HCT116 (cell line): Measurements from ENCODE around the gene LPCAT2. TPM values are rescaled to one million over a fixed set of nuclear protein-coding genes. Genes with fewer than 3 reads are reported as not detected.

Experiments used
- ATAC-seq: fragments of 200-7000 bp; cut with Tn5 transposase; 2 replicates; pipeline ENCODE4 v1.9.1; 2020; ENCODE audit warnings: mild to moderate bottlenecking, moderate library complexity
- BruUV-seq: library from RNA; stranded (reverse); fragments of 400-500 nt; replicated peaks from 2 replicates; lab custom pipeline; 2021; lab: Mats Ljungman, UMichigan
- CTCF ChIA-PET: fragments of 300-600 bp; sonication (Branson Sonifier 250); formaldehyde crosslinking; loops from one replicate; lab custom pipeline; 2021; ENCODE audit warnings: antibody characterized with exemption; lab: Charles Lee
- POLR2A ChIA-PET: fragments of 300-600, 350-600 bp; sonication (Branson Sonifier 250); formaldehyde crosslinking; loops from one replicate; lab custom pipeline; 2021; ENCODE audit warnings: antibody characterized with exemption; lab: Charles Lee
- RAD21 ChIA-PET, 2 experiments: fragments of 300-600 bp; sonication (Branson Sonifier 250); formaldehyde crosslinking; loops; one replicate each; lab custom pipeline; 2023; ENCODE audit warnings: low total read pairs in 2 of 2; ENCODE audit not compliant: uncharacterized antibody in 2 of 2, unreplicated experiment in 2 of 2, low non-redundant PET in 1 of 2; lab: Charles Lee
- DNase-seq: peaks from one replicate; pipeline ENCODE4 v3.0.0-alpha.2; 2010; ENCODE audit warnings: low read depth, low spot score
- H2AFZ ChIP-seq: fragments of 200-600 bp; shearing (Covaris generic), sonication (generic); 2 replicates; pipeline ENCODE4 v1.6.1; 2017; ENCODE audit warnings: low read depth, mixed run types, mixed read lengths, antibody characterized with exemption, low read length; ENCODE audit not compliant: poor library complexity, severe bottlenecking
- H3K27ac ChIP-seq: 2 replicates; pipeline ENCODE4 v1.5.1; 2012; ENCODE audit warnings: low read depth, low read length
- H3K27me3 ChIP-seq: fragments of 200-600 bp; sonication (generic); 2 replicates; pipeline ENCODE4 v1.6.1; 2016; ENCODE audit warnings: mixed run types, low read length, mixed read lengths; ENCODE audit not compliant: insufficient read depth
- H3K36me3 ChIP-seq, 2 experiments: fragments of 200-500 bp in 1 of 2; fragments of 200-600 bp in 1 of 2; sonication (Bioruptor generic) in 1 of 2; sonication (generic) in 1 of 2; 2 replicates each; pipeline versions ENCODE4 v1.5.1 to v1.6.1; 2014 to 2016; ENCODE audit warnings: low read length in 2 of 2, inconsistent platforms in 1 of 2, mixed read lengths in 1 of 2, mixed run types in 1 of 2; ENCODE audit not compliant: insufficient read depth in 2 of 2, control insufficient read depth in 1 of 2
- H3K4me1 ChIP-seq, 2 experiments: fragments of 200-600 bp in 1 of 2; sonication (generic) in 1 of 2; 2 replicates each; pipeline versions ENCODE4 v1.5.1 to v1.6.1; 2012 to 2017; ENCODE audit warnings: low read length in 2 of 2, inconsistent platforms in 1 of 2, mild to moderate bottlenecking in 1 of 2, mixed read lengths in 1 of 2, mixed run types in 1 of 2, moderate library complexity in 1 of 2; ENCODE audit not compliant: insufficient read depth in 2 of 2, control insufficient read depth in 1 of 2
- H3K4me2 ChIP-seq: fragments of 200-600 bp; sonication (generic); 2 replicates; pipeline ENCODE4 v1.6.1; 2017; ENCODE audit warnings: mixed run types, low read length, mixed read lengths
- H3K4me3 ChIP-seq, 2 experiments: fragments of 200-600 bp in 1 of 2; sonication (generic) in 1 of 2; replicated peaks in 1 of 2; 2 replicates each; pipeline ENCODE4 v1.5.1; 2011 to 2016; ENCODE audit warnings: low read length in 2 of 2, control low read depth in 1 of 2, low read depth in 1 of 2, mild to moderate bottlenecking in 1 of 2, mixed read lengths in 1 of 2, mixed run types in 1 of 2
- H3K79me2 ChIP-seq: fragments of 200-600 bp; sonication (generic); 2 replicates; pipeline ENCODE4 v1.6.1; 2017; ENCODE audit warnings: mild to moderate bottlenecking, mixed run types, low read length, moderate library complexity, mixed read lengths; ENCODE audit not compliant: insufficient read depth
- H3K9ac ChIP-seq: fragments of 200-600 bp; sonication (generic); 2 replicates; pipeline ENCODE4 v1.6.1; 2016; ENCODE audit warnings: low read length, mixed read lengths
- H3K9me2 ChIP-seq: fragments of 200-600 bp; sonication (generic), shearing (Covaris generic); 2 replicates; pipeline ENCODE4 v1.6.1; 2017; ENCODE audit warnings: mixed run types, mild to moderate bottlenecking, moderate library complexity; ENCODE audit not compliant: insufficient read depth
- H3K9me3 ChIP-seq, 2 experiments: fragments of 200-500 bp in 1 of 2; fragments of 200-600 bp in 1 of 2; sonication (Bioruptor generic) in 1 of 2; sonication (generic) in 1 of 2; 2 replicates each; pipeline ENCODE4 v1.6.1; 2014 to 2017; ENCODE audit warnings: low read length in 2 of 2, mixed read lengths in 2 of 2, inconsistent platforms in 1 of 2, low read depth in 1 of 2, mild to moderate bottlenecking in 1 of 2, mixed run types in 1 of 2, moderate library complexity in 1 of 2; ENCODE audit not compliant: control insufficient read depth in 1 of 2, insufficient read depth in 1 of 2
- H4K20me1 ChIP-seq: fragments of 200-600 bp; sonication (generic), shearing (Covaris generic); 2 replicates; pipeline ENCODE4 v1.6.1; 2017; ENCODE audit warnings: mixed run types, mild to moderate bottlenecking, moderate library complexity; ENCODE audit not compliant: insufficient read depth
- CTCF ChIP-seq, 3 experiments: fragments of 200-600 bp in 1 of 3; sonication (generic) in 1 of 3; IDR thresholded peaks in 2 of 3; conservative IDR thresholded peaks in 1 of 3; 2 replicates each; pipeline ENCODE4 v1.5.1; 2012 to 2017; ENCODE audit warnings: low read depth in 2 of 3, low read length in 2 of 3, antibody characterized with exemption in 1 of 3, borderline replicate concordance in 1 of 3, control low read depth in 1 of 3, mild to moderate bottlenecking in 1 of 3, mixed read lengths in 1 of 3, mixed run types in 1 of 3, moderate library complexity in 1 of 3; ENCODE audit not compliant: insufficient read depth in 1 of 3
- FOSL1 ChIP-seq: IDR thresholded peaks from 2 replicates; pipeline ENCODE4 v1.6.1; 2012; ENCODE audit warnings: low read depth
- MAX ChIP-seq: IDR thresholded peaks from 2 replicates; pipeline ENCODE4 v1.6.1; 2012
- POLR2AphosphoS5 ChIP-seq: IDR thresholded peaks from 2 replicates; pipeline ENCODE4 v1.6.1; 2011; ENCODE audit warnings: mild to moderate bottlenecking, low read depth, low read length, moderate library complexity
- RAD21 ChIP-seq: IDR thresholded peaks from 2 replicates; pipeline ENCODE4 v1.6.1; 2012; ENCODE audit warnings: low read depth, mild to moderate bottlenecking
- SRF ChIP-seq: IDR thresholded peaks from 2 replicates; pipeline ENCODE4 v1.6.1; 2012; ENCODE audit warnings: low read depth
- ZBTB33 ChIP-seq: IDR thresholded peaks from 2 replicates; pipeline ENCODE4 v1.6.1; 2011; ENCODE audit warnings: mild to moderate bottlenecking, low read length, moderate library complexity; ENCODE audit not compliant: insufficient replicate concordance; ENCODE audit errors: extremely low read depth
- ZNF274 ChIP-seq: fragments of 200-500 bp; sonication (Bioruptor generic); IDR thresholded peaks from 2 replicates; pipeline ENCODE4 v1.6.1; 2014; ENCODE audit warnings: mild to moderate bottlenecking, low read depth, low read length, inconsistent platforms
- intact Hi-C: fragments of 100-400 bp; cut with micrococcal nuclease; formaldehyde crosslinking; loops from 2 replicates; pipeline ENCODE4 v1.10.0; 2022
- total RNA-seq: library from RNA; stranded (reverse); gene quantifications from one replicate; pipeline ENCODE4 v1.2.1, GENCODE V29; 2021; ENCODE audit not compliant: unreplicated experiment

LPCAT2 gene
- total RNA-seq, 1 experiment from 2014 or later: 13.1 TPM

GRCh38 chr16:55494994-55495421 is 13.9 kb upstream of the LPCAT2 start:
- ChIA-PET POLR2A (interaction anchor here (1.3 kb wide), 1 partner anchor 24 kb away, joined by 3 read pairs; no protein-coding TSS in a partner anchor), RAD21 (interaction anchor here in 1 of 2 experiments (0.7 kb wide), 1 partner anchor 207 kb away, joined by 3 read pairs; no protein-coding TSS in a partner anchor)
- Histone ChIP-seq H3K9ac (no peak overlapping the region), H3K4me2 (no peak overlapping the region), H2AFZ (no peak overlapping the region), H3K9me2 (no peaks in the 10 kb centered on the region), H3K79me2 (no peaks in the 10 kb centered on the region)
- intact Hi-C loops: loop anchor here (1.0 to 2.0 kb wide), 2 partner anchors 48 to 208 kb away; no protein-coding TSS in a partner anchor
- ATAC-seq: peak; percentile 70
- TF ChIP-seq CTCF (IDR thresholded peaks at IDR 0.05 in 2 of 3, conservative IDR thresholded peaks at IDR 0.05 in 1 of 3; ENCODE audit: borderline replicate concordance in 1 of 3, insufficient read depth in 1 of 3, low read depth in 2 of 3, low read length in 2 of 3) (peak; percentile 5 to 46 (median 25); a peak in 3 of 6 replicates), SRF (no peak), RAD21 (peak; percentile 72)
- TF ChIP-seq, all 23 proteins: peak for 2
- Histone ChIP-seq H4K20me1 (no peaks in the 10 kb centered on the region), H3K27ac (no peak overlapping the region), H3K4me3 (no peak overlapping the region), H3K4me1 (peaks cover 5 to 9% of the 10 kb centered on the region in 2 experiments), H3K36me3 (no peaks in the 10 kb centered on the region), H3K27me3 (0 out of 2 replicates have a peak, but pooled peaks cover 2% of the 10 kb centered on the region), H3K9me3 (no peaks in the 10 kb centered on the region)
- CTCF ChIA-PET: interaction anchor here (1.0 to 1.7 kb wide), 5 partner anchors 12 to 207 kb away, joined by 3 to 14 read pairs (median 7); no protein-coding TSS in a partner anchor
- no TSS peak for BruUV-seq
- DNase-seq: no peak

- H3K4me1 ChIP-seq: peaks cover 10 to 16% of the 10 kb centered on the region in 2 experiments
- no peak for TF ChIP-seq POLR2AphosphoS5
- no peak for TF ChIP-seq FOSL1
- TF ChIP-seq MAX: no peak
- no peak for TF ChIP-seq ZBTB33
- no peak for TF ChIP-seq ZNF274
- H3K79me2 ChIP-seq: no peaks in the 10 kb centered on the region
- H4K20me1 ChIP-seq: no peaks in the 10 kb centered on the region
- no peak overlapping the region for H2AFZ ChIP-seq
- intact Hi-C loops: loop anchor here (1.0 to 2.0 kb wide), 2 partner anchors 47 to 208 kb away; no protein-coding TSS in a partner anchor
- no peak overlapping the region for H3K9ac ChIP-seq
- BruUV-seq: no TSS peak
- no peaks in the 10 kb centered on the region for H3K27me3 ChIP-seq
- DNase-seq: no peak
- POLR2A ChIA-PET: interaction anchor here (1.3 kb wide), 1 partner anchor 25 kb away, joined by 3 read pairs; no protein-coding TSS in a partner anchor
- no peak overlapping the region for H3K4me3 ChIP-seq
- no peaks in the 10 kb centered on the region for H3K9me3 ChIP-seq
- no peak overlapping the region for H3K4me2 ChIP-seq
- no peak overlapping the region for H3K27ac ChIP-seq
- H3K9me2 ChIP-seq: no peaks in the 10 kb centered on the region
- no peak for ATAC-seq
- no peaks in the 10 kb centered on the region for H3K36me3 ChIP-seq
- CTCF ChIA-PET: interaction anchor here (1.0 to 1.7 kb wide), 5 partner anchors 11 to 206 kb away, joined by 3 to 14 read pairs (median 7); no protein-coding TSS in a partner anchor
- RAD21 ChIA-PET: interaction anchor here in 1 of 2 experiments (0.7 kb wide), 1 partner anchor 206 kb away, joined by 3 read pairs; no protein-coding TSS in a partner anchor
Observed at GRCh38 chr16:55495616-55496289, 13.1 kb upstream of the LPCAT2 start.
